ENCODE results near the gene CPPED1. TPM values are rescaled to one million over a fixed set of nuclear protein-coding genes. Genes with fewer than 3 reads are reported as not detected.
"Not testable (repeated sequence)": the region's sequence is repeated elsewhere in the genome, so short reads cannot be mapped to it uniquely, and the experiment has no call there.

The CPPED1 gene
- total RNA-seq, 1 donor from 2014 or later: 13.2 TPM

- H3K9me3 Mint-ChIP-seq (ENCODE audit: low read depth): no peaks in the 10 kb centered on the region
- H3K36me3 Mint-ChIP-seq (ENCODE audit: insufficient read depth): peaks cover 2% of the 10 kb centered on the region
- H3K27me3 Mint-ChIP-seq: no peaks in the 10 kb centered on the region
- no peaks in the 10 kb centered on the region for H3K4me1 Mint-ChIP-seq (ENCODE audit: low read depth)
- no peak for TF ChIP-seq CTCF (IDR thresholded peaks at IDR 0.05; ENCODE audit: unreplicated experiment)
- no peak for DNase-seq (ENCODE audit: low spot score, unreplicated experiment)
- no peak overlapping the region for H3K27ac Mint-ChIP-seq
- H3K4me3 Mint-ChIP-seq (ENCODE audit: low read depth): no peak overlapping the region
Observed at GRCh38 chr16:12767897-12768296, 35.8 kb downstream of the CPPED1 start.

GRCh38 chr16:12766853-12767252 lies 36.8 kb downstream of the CPPED1 start:
- H3K27ac Mint-ChIP-seq: no peak overlapping the region
- peaks cover 2% of the 10 kb centered on the region for H3K36me3 Mint-ChIP-seq (ENCODE audit: insufficient read depth)
- no peak for TF ChIP-seq CTCF (IDR thresholded peaks at IDR 0.05; ENCODE audit: unreplicated experiment)
- no peak overlapping the region for H3K4me3 Mint-ChIP-seq (ENCODE audit: low read depth)
- no peaks in the 10 kb centered on the region for H3K9me3 Mint-ChIP-seq (ENCODE audit: low read depth)
- no peak for DNase-seq (ENCODE audit: low spot score, unreplicated experiment)
- H3K27me3 Mint-ChIP-seq: no peaks in the 10 kb centered on the region
- no peaks in the 10 kb centered on the region for H3K4me1 Mint-ChIP-seq (ENCODE audit: low read depth)

GRCh38 chr16:12766208-12766607 lies 37.5 kb downstream of the CPPED1 start:
- not testable (repeated sequence) for H3K27ac Mint-ChIP-seq; H3K4me3 Mint-ChIP-seq (ENCODE audit: low read depth); H3K36me3 Mint-ChIP-seq (ENCODE audit: insufficient read depth); H3K4me1 Mint-ChIP-seq (ENCODE audit: low read depth); DNase-seq (ENCODE audit: low spot score, unreplicated experiment); H3K27me3 Mint-ChIP-seq; H3K9me3 Mint-ChIP-seq (ENCODE audit: low read depth)

- no peaks in the 10 kb centered on the region for H3K27me3 Mint-ChIP-seq
- no peak overlapping the region for H3K4me3 Mint-ChIP-seq (ENCODE audit: low read depth)
- H3K36me3 Mint-ChIP-seq (ENCODE audit: insufficient read depth): no peaks in the 10 kb centered on the region
- H3K9me3 Mint-ChIP-seq (ENCODE audit: low read depth): no peaks in the 10 kb centered on the region
- no peak overlapping the region for H3K27ac Mint-ChIP-seq
- no peak for TF ChIP-seq CTCF (IDR thresholded peaks at IDR 0.05; ENCODE audit: unreplicated experiment)
- no peaks in the 10 kb centered on the region for H3K4me1 Mint-ChIP-seq (ENCODE audit: low read depth)
- DNase-seq (ENCODE audit: low spot score, unreplicated experiment): no peak
Observed at GRCh38 chr16:12764813-12765488, 38.7 kb downstream of the CPPED1 start.

- no peak overlapping the region for H3K4me3 Mint-ChIP-seq (ENCODE audit: low read depth)
- TF ChIP-seq CTCF (IDR thresholded peaks at IDR 0.05; ENCODE audit: unreplicated experiment): no peak
Observed at GRCh38 chr16:12763517-12763916, 40.2 kb downstream of the CPPED1 start.

More at GRCh38 chr16:12763517-12763916, 40.2 kb downstream of the CPPED1 start:
- Mint-ChIP-seq H3K36me3 (ENCODE audit: insufficient read depth) (no peaks in the 10 kb centered on the region), H3K9me3 (ENCODE audit: low read depth) (no peaks in the 10 kb centered on the region), H3K27me3 (no peaks in the 10 kb centered on the region), H3K4me1 (ENCODE audit: low read depth) (peaks cover under 1% of the 10 kb centered on the region), H3K27ac (no peak overlapping the region)
- no peak for DNase-seq (ENCODE audit: low spot score, unreplicated experiment)

Measured in progenitor cell of endocrine pancreas (in vitro differentiated cells).